ENCODE data around the gene LARP4.

GRCh38 chr12:50362671-50363070 lies 38.0 kb upstream of the LARP4 start:
- TF ChIP-seq, protein P1, sequence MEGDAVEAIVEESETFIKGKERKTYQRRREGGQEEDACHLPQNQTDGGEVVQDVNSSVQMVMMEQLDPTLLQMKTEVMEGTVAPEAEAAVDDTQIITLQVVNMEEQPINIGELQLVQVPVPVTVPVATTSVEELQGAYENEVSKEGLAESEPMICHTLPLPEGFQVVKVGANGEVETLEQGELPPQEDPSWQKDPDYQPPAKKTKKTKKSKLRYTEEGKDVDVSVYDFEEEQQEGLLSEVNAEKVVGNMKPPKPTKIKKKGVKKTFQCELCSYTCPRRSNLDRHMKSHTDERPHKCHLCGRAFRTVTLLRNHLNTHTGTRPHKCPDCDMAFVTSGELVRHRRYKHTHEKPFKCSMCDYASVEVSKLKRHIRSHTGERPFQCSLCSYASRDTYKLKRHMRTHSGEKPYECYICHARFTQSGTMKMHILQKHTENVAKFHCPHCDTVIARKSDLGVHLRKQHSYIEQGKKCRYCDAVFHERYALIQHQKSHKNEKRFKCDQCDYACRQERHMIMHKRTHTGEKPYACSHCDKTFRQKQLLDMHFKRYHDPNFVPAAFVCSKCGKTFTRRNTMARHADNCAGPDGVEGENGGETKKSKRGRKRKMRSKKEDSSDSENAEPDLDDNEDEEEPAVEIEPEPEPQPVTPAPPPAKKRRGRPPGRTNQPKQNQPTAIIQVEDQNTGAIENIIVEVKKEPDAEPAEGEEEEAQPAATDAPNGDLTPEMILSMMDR (conservative IDR thresholded peaks at IDR 0.05; ENCODE audit: low read length), result no peak
- no peak for TF ChIP-seq EZH2phosphoT487 (IDR thresholded peaks at IDR 0.05; ENCODE audit: borderline replicate concordance, low read depth, low read length)
